GM10266 (cell line): ENCODE data around the gene PCDH1.

Experiments
- DNase-seq: peaks from one replicate; pipeline ENCODE4 v3.0.0; 2012; ENCODE audit errors: extremely low spot score
- TF ChIP-seq, protein P1 (sequence below): IDR thresholded peaks from 2 replicates; pipeline ENCODE4 v1.5.1; 2012; ENCODE audit warnings: mild to moderate bottlenecking, low read depth; ENCODE audit not compliant: control insufficient read depth, insufficient read depth; ENCODE audit errors: missing control alignments

Gene PCDH1

DNA sequence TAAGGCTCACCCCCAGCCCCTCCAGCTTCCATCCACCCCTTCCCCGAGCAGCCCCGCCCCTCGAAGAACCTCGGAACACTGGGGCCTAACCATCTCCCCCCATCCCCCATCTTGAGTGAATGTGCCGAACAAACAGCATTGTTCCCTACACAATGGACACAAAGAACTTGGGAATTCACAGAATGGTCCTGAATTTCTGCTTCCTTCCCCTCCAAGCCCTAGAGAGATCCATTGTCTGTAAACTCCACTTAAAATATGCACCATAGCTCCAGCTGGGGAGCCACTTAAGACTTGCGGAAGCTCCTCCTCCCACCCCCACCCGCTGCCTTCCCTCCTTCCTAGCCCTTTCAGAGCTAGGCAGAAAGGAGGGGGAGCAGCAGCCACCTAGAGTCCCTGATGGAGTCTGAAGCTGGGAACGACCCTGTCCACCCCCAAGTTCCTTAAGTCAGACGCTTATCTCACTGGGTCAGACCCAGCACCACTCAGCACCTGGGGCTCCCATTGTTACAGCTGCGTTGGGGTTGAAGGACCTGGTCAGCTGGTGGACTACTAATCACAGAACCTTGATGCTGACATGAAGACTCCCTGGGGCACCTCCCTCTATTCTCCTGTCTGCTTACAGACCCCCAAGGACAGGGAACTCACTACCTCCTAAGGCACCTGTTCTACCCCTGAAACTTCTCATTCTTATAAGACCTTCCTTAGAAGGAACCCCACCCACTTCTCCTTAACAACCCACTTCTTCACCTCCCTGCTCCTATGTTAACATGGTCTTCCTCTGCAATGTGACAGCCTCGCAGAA, 61.4 kb downstream of the PCDH1 start:
- TF ChIP-seq, protein P1, sequence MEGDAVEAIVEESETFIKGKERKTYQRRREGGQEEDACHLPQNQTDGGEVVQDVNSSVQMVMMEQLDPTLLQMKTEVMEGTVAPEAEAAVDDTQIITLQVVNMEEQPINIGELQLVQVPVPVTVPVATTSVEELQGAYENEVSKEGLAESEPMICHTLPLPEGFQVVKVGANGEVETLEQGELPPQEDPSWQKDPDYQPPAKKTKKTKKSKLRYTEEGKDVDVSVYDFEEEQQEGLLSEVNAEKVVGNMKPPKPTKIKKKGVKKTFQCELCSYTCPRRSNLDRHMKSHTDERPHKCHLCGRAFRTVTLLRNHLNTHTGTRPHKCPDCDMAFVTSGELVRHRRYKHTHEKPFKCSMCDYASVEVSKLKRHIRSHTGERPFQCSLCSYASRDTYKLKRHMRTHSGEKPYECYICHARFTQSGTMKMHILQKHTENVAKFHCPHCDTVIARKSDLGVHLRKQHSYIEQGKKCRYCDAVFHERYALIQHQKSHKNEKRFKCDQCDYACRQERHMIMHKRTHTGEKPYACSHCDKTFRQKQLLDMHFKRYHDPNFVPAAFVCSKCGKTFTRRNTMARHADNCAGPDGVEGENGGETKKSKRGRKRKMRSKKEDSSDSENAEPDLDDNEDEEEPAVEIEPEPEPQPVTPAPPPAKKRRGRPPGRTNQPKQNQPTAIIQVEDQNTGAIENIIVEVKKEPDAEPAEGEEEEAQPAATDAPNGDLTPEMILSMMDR = no peak
- DNase-seq = no peak

DNA sequence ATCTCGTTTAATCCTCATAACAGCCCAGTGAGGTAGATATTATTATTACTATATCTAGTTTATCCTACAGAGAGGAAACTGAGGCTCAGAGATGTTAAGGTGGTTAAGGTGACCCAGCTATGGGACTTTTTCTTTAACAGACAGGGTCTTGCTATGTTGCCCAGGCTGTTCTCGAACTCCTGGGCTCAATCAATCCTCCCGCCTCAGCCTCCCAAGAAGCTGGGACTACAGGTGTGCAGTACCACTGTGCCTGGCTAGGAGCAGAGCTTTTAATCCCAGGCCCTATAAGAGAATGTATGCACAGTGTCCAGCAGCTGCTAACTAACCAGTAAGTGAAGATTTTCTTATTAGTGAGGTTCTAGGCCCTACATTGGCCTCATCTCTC, 62.4 kb downstream of the PCDH1 start:
- TF ChIP-seq, protein P1 = no peak
- no peak for DNase-seq

DNA sequence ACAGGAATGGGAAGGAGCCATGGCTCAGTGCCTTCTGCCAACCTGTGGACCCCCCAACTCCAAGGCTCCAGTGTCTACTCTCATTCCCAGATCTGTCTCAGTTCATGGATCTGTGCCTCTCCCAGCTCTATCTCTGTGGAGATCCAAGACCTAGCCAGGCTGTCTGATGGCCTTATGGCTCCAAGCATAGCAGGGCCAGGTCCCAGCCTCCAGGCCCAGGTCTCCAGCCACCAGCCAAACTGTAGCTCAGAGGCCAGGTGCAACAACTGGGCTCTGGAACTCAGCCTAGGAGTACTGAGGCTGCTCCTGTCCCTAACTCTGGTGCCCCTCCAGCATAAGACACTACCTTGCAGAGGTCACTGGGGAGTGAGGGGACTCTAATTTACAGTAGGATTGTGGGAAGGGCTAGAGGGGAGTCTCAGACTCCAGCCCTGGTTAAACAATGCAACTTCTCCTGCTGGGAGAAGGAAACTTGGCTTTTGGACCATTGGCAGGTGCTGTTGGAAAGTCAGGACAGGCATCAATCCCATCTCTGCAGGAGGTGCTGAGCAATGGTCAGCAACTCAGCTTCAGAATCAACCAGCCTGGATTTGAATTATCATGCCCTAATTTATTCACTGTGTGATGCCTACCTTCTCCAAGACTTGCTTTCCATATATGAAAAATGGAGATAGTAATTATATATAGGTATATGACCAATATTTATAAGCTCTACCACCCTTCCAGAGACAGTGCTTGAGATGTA, 63.0 kb downstream of the PCDH1 start:
- TF ChIP-seq, protein P1 = no peak
- DNase-seq = no peak

DNA sequence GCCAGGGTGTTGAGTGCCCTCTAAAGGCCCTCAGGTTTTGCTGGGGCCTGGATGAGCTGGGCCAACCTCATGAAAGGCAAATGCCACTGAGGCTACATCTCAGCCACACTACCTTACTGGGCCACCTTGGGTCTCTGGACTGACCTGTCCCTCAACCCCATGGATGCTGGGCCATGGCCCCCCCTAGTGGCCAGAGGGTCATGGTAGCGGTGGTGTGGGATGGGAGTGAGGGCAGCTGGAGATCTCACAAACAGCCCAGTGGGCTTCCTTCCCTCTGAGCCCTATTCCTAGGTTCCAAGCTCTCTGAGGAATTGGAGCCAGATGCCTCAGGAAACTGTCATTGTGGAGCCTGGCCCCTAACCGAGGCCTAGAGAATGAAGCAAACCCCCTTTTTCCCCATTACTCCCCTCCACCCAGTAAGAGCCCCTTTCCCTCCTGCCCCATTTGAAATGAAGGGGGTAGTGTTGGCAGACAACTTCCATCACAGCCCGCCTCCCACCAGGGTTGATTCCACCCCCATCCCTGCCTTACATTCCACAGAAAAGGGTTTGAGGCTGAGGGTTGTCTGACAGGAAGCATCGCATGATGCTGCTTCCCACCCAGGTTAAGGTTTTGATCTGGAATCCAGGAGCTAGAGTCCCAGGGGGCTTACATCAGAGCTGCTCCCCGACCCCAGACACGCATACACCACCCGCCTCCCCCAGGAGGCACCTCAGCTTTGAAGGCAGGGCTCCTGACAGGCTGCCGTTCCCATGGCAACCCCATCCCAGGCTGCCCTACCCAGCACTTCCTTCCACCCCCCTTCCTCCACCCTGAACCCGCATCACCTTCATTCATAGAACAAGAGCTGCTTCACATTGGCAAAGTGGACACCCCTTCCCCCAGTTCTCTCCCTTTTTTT, 63.9 kb downstream of the PCDH1 start:
- peak; percentile 63 for DNase-seq
- TF ChIP-seq, protein P1 = peak; percentile 69

DNA sequence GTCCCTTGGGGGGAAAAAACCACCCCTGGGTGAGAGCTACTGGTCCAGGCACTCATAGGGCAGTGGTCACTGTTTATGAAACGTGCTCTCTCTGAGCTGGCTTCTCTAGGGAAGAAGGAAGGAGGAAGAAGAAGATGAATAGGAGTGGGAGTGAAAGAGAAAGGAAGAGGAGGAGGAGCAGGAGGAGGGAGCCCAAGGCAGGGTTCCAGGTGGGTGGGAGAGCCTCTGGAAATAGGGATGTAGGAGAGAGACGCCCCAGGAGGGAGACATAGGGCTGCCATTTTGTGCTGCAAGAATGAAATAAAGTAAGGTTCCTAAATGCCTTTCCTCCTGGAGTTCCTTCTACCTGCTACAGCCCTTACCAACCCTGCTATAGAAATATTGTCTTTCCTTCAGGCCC, 65.7 kb downstream of the PCDH1 start:
- DNase-seq = no peak
- TF ChIP-seq, protein P1 = no peak

DNA sequence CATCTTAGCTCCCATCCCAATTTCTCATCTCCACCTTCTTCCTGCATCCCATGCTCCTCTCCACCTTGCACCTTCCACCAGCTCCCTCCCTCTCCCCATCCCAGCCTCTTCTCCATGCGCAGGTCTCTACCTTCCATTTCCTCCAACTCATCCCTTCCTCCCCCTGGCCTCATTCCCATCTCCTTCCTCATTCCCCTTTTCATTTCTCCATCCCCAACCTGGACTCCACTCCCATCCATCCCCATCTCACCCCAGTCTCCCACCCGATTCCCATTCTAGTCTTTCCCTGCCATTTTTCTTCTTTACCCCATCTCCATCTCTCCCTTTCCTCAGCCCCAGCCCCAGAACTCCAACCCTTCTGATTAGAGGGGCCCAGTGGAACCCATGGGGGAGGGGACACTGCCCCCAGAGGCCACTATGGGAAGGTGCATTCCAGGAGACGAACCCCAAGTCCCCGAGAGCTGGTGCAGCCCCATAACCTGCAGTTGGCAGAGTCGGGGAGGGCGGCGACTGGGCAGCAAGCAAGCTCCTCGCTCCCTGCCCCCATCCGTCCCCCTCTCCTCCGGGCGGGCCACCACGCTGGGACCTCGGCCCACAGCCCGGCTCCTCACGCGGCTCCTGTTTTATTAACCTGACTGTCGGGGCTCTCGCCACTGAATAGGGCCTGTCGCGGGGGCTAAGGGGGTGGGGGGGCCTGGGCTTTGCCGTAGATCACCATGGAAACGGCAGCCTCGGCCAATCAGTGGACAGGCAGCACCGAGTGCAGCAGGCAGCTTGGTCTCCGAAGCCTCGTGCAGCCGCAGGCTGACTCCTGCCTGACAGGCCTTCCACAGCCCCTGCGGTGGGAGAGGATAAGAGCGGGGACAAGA, 66.7 kb downstream of the PCDH1 start:
- DNase-seq = peak; percentile 48

More for the DNA sequence above, 66.7 kb downstream of the PCDH1 start:
- TF ChIP-seq, protein P1 = peak; percentile 59
